Stimulated activated CD4-positive, alpha-beta T cell treated with anti-CD3 and anti-CD28 coated beads, TNF-alpha, amount 100 ng/mL, for 1 hour (primary cell): ENCODE results near the gene IKZF2.

Experiments used
- DNase-seq, 3 donors: peaks; one replicate each; pipeline ENCODE4 v3.0.0-alpha.2; 2020; ENCODE audit warnings: low read depth in 3 of 3, low spot score in 1 of 3

Gene IKZF2

GRCh38 chr2:213152888-213153287, 1.5 kb upstream of the IKZF2 start:
- DNase-seq = no peak

- no peak for DNase-seq
Measured at GRCh38 chr2:213152065-213152794, 818 bp upstream of the IKZF2 start.

- no peak for DNase-seq
Measured at GRCh38 chr2:213150315-213151097, 906 bp downstream of the IKZF2 start.

GRCh38 chr2:213149949-213150314, 1.5 kb downstream of the IKZF2 start:
- DNase-seq = no peak

GRCh38 chr2:213149294-213149875, 2.0 kb downstream of the IKZF2 start:
- no peak for DNase-seq

- DNase-seq = no peak
Measured at GRCh38 chr2:213148572-213149261, 2.7 kb downstream of the IKZF2 start.

GRCh38 chr2:213147538-213147937, 3.9 kb downstream of the IKZF2 start:
- DNase-seq = no peak

GRCh38 chr2:213145715-213146242, 5.6 kb downstream of the IKZF2 start:
- no peak for DNase-seq

GRCh38 chr2:213137064-213137463, 14.3 kb downstream of the IKZF2 start:
- no peak for DNase-seq

- DNase-seq = no peak
Measured at GRCh38 chr2:213129311-213129710, 22.1 kb downstream of the IKZF2 start.

- no peak for DNase-seq
Measured at GRCh38 chr2:213125646-213126347, 25.6 kb downstream of the IKZF2 start.

GRCh38 chr2:213122725-213123124, 28.7 kb downstream of the IKZF2 start:
- DNase-seq = no peak

- no peak for DNase-seq
Measured at GRCh38 chr2:213121690-213122089, 29.7 kb downstream of the IKZF2 start.

GRCh38 chr2:213119061-213119809, 32.2 kb downstream of the IKZF2 start:
- DNase-seq = no peak

- DNase-seq = no peak
Measured at GRCh38 chr2:213108308-213108707, 43.1 kb downstream of the IKZF2 start.

- no peak for DNase-seq
Measured at GRCh38 chr2:213107728-213108127, 43.7 kb downstream of the IKZF2 start.

- DNase-seq = no peak
Measured at GRCh38 chr2:213105212-213105611, 46.2 kb downstream of the IKZF2 start.

GRCh38 chr2:213104903-213105202, 46.6 kb downstream of the IKZF2 start:
- DNase-seq = no peak

- DNase-seq = no peak
Measured at GRCh38 chr2:213104092-213104902, 47.1 kb downstream of the IKZF2 start.
